ENCODE results near the gene FOSL1. TPM values are rescaled to one million over a fixed set of nuclear protein-coding genes. Genes with fewer than 3 reads are reported as not detected.

Gene FOSL1
- total RNA-seq, 6 donors from 2014 or later: 1.8 to 16.9 (median 8.2) TPM

GRCh38 chr11:65937766-65938165 is 37.6 kb upstream of the FOSL1 start:
- ATAC-seq (ENCODE audit: low FRiP score in 2 of 2) (no peak), DNase-seq (no peak)
- Histone ChIP-seq H3K36me3 (no peaks in the 10 kb centered on the region), H3K9me3 (no peaks in the 10 kb centered on the region), H3K4me3 (no peak overlapping the region), H3K4me1 (no peaks in the 10 kb centered on the region), H3K27me3 (no peaks in the 10 kb centered on the region), H3K27ac (no peak overlapping the region)
- WGBS, 2 donors: 57 to 75% methylated on average over 4 of the region's 4 CpGs
- TF ChIP-seq CTCF (IDR thresholded peaks at IDR 0.05): no peak
- no peak for TF ChIP-seq EP300 (IDR thresholded peaks at IDR 0.05)
- TF ChIP-seq POLR2AphosphoS5 (IDR thresholded peaks at IDR 0.05): no peak
- no peak for TF ChIP-seq POLR2A (IDR thresholded peaks at IDR 0.05)

DNA sequence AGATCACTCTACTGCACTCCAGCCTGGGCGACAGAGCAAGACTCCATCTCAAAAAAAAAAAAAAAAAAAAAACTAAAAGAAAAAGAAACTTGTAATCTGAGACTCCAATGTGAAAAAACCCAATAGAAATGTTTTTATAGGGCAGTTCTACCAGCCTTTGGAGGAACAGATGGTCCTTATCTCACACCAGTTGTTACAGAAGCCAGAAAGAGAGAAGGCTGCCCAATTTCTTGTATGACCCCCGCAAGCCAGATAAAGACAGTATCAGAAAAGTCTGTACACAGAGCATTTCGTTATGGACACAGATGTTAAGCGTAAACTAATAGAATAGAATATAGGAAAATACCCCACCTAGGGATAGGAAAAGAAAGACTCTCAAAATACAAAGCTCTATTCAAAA is 33.8 kb upstream of the FOSL1 start:
- Histone ChIP-seq H3K27me3 (no peaks in the 10 kb centered on the region), H3K36me3 (no peaks in the 10 kb centered on the region), H3K4me3 (no peak overlapping the region), H3K27ac (no peak overlapping the region), H3K9me3 (no peaks in the 10 kb centered on the region), H3K4me1 (no peaks in the 10 kb centered on the region)
- ATAC-seq (ENCODE audit: low FRiP score in 2 of 2) (no peak), DNase-seq (no peak)
- WGBS, 2 donors: 65 to 69% methylated on average over 4 of the region's 4 CpGs
- no peak for TF ChIP-seq EP300 (IDR thresholded peaks at IDR 0.05)
- no peak for TF ChIP-seq POLR2AphosphoS5 (IDR thresholded peaks at IDR 0.05)
- TF ChIP-seq CTCF (IDR thresholded peaks at IDR 0.05): no peak
- TF ChIP-seq POLR2A (IDR thresholded peaks at IDR 0.05): no peak

DNA sequence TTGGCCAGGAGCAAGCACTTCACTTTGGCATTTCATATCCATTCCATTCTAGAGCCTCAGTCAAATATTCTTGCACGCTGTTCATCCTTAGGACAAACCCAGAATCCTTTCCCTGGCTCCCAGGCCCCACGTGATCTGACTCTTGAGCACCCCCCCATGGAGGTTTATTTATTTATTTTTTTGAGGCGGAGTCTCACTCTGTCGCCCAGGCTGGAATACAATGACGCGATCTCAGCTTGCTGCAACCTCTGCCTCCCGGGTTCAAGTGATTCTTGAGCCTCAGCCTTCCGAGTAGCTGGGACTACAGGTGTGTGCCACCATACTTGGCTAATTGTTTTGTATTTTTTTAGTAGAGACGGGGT is 32.4 kb upstream of the FOSL1 start:
- H3K27ac ChIP-seq: no peak overlapping the region
- H3K27me3 ChIP-seq: no peaks in the 10 kb centered on the region
- H3K4me1 ChIP-seq: peaks cover 0 to 9% (median 5%) of the 10 kb centered on the region in 4 donors
- TF ChIP-seq POLR2A (IDR thresholded peaks at IDR 0.05) (no peak), EP300 (IDR thresholded peaks at IDR 0.05) (no peak), POLR2AphosphoS5 (IDR thresholded peaks at IDR 0.05) (no peak), CTCF (IDR thresholded peaks at IDR 0.05) (no peak)
- no peaks in the 10 kb centered on the region for H3K9me3 ChIP-seq
- DNase-seq (no peak), ATAC-seq (ENCODE audit: low FRiP score in 2 of 2) (no peak)
- 28 to 39% methylated on average over 9 of the region's 9 CpGs for WGBS, 2 donors
- no peak overlapping the region for H3K4me3 ChIP-seq
- no peaks in the 10 kb centered on the region for H3K36me3 ChIP-seq

DNA sequence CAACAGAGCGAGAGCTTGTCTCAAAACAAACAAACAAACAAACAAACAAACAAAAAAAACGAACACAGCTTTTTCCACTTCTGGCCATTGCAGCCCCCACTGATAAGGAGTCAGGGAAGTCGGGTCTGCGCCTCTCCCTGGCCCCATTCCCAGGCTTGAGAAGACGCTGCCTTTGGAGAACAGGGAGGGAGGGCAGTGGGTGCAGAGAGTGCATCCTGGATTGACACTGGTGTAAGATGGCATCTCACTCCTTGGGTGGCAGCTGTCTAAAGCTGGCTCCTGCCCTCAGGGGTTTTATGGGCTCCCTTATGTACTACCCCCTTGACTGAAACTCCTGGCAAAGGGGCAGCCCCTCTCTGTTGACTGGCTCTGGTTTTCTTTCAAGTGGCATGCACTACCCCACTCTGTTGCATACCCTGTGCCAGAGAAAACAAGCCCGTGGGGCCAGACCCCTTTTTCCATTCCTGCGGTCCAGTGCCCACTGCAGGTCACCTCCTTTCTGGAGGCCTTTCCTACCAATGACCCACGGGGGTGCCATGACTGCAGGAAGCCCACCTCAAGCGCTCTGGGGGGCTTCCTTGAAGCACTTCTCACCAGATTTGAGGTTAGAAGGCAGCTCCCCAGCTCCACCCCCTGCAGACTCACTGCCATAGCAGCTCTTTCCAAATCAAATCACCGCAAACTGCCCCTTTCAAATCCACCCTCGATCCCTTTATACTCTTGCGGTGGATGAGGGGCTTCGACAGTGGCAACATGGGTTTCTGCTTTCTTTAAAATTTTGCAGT is 31.8 kb upstream of the FOSL1 start:
- DNase-seq (no peak), ATAC-seq (ENCODE audit: low FRiP score in 2 of 2) (peak in 1 of 2 donors; percentile 27)
- Histone ChIP-seq H3K36me3 (no peaks in the 10 kb centered on the region), H3K27me3 (no peaks in the 10 kb centered on the region), H3K4me3 (no peak overlapping the region), H3K9me3 (no peaks in the 10 kb centered on the region), H3K4me1 (peaks cover 0 to 9% (median 5%) of the 10 kb centered on the region in 4 donors), H3K27ac (no peak overlapping the region)
- TF ChIP-seq EP300 (IDR thresholded peaks at IDR 0.05) (no peak), POLR2AphosphoS5 (IDR thresholded peaks at IDR 0.05) (no peak), POLR2A (IDR thresholded peaks at IDR 0.05) (no peak), CTCF (IDR thresholded peaks at IDR 0.05) (no peak)
- 58 to 64% methylated on average over 12 to 13 of the region's 13 CpGs for WGBS, 2 donors

GRCh38 chr11:65928667-65929066 is 28.5 kb upstream of the FOSL1 start:
- WGBS, 2 donors: 53 to 70% methylated on average over 6 of the region's 6 CpGs
- TF ChIP-seq CTCF (IDR thresholded peaks at IDR 0.05) (no peak), EP300 (IDR thresholded peaks at IDR 0.05) (no peak), POLR2A (IDR thresholded peaks at IDR 0.05) (no peak), POLR2AphosphoS5 (IDR thresholded peaks at IDR 0.05) (no peak)

More at GRCh38 chr11:65928667-65929066, 28.5 kb upstream of the FOSL1 start:
- peaks cover 0 to 9% (median 5%) of the 10 kb centered on the region in 4 donors for H3K4me1 ChIP-seq
- no peaks in the 10 kb centered on the region for H3K27me3 ChIP-seq
- ATAC-seq (ENCODE audit: low FRiP score in 2 of 2): no peak
- H3K9me3 ChIP-seq: no peaks in the 10 kb centered on the region
- peaks cover 0 to 2% (median 0%) of the 10 kb centered on the region in 4 donors for H3K36me3 ChIP-seq
- peak overlapping the region in 2 of 4 donors; percentile 9 to 76 for H3K27ac ChIP-seq
- no peak for DNase-seq
- H3K4me3 ChIP-seq: no peak overlapping the region

Data from upper lobe of left lung (tissue), 6 donors.